A673 (cell line): ENCODE results near the gene FBLN1.

Experiments
- CTCF ChIP-seq: fragments of 300-800, 200-600 bp; sonication (generic); conservative IDR thresholded peaks from 2 replicates; pipeline ENCODE4 v1.5.1; 2017; ENCODE audit warnings: low read depth, mild to moderate bottlenecking, antibody characterized with exemption, low read length, moderate library complexity, mixed read lengths
- EZH2 ChIP-seq: fragments of 200-600 bp; sonication (generic); IDR thresholded peaks from 2 replicates; pipeline ENCODE4 v1.6.1; 2017; ENCODE audit warnings: borderline replicate concordance, low read depth, mild to moderate bottlenecking, mixed read lengths, antibody characterized with exemption, low read length; ENCODE audit not compliant: poor library complexity, severe bottlenecking

GRCh38 chr22:45602824-45603595, 100.3 kb downstream of the FBLN1 start:
- TF ChIP-seq CTCF, result no peak
- no peak for TF ChIP-seq EZH2
